AG09309 (cell line): ENCODE results near the gene MYO1D.
A peak's percentile ranks its signal among the peaks of the same experiment; 100 is the strongest.

Source experiments
- DNase-seq: peaks from one replicate; pipeline ENCODE4 v3.0.0-alpha.2; 2010; ENCODE audit warnings: low read depth
- H3K4me3 ChIP-seq: 2 replicates; pipeline ENCODE4 v1.5.1; 2011; ENCODE audit warnings: mild to moderate bottlenecking, low read depth, low read length, moderate library complexity; ENCODE audit not compliant: control insufficient read depth
- TF ChIP-seq, protein P1 (sequence below): IDR thresholded peaks from 2 replicates; pipeline ENCODE4 v1.5.1; 2011; ENCODE audit warnings: mild to moderate bottlenecking, low read depth, low read length, inconsistent platforms; ENCODE audit not compliant: insufficient read depth, control insufficient read depth; ENCODE audit errors: missing control alignments

The MYO1D gene

GRCh38 chr17:32486111-32486700 is 390.7 kb downstream of the MYO1D start:
- TF ChIP-seq, protein P1, sequence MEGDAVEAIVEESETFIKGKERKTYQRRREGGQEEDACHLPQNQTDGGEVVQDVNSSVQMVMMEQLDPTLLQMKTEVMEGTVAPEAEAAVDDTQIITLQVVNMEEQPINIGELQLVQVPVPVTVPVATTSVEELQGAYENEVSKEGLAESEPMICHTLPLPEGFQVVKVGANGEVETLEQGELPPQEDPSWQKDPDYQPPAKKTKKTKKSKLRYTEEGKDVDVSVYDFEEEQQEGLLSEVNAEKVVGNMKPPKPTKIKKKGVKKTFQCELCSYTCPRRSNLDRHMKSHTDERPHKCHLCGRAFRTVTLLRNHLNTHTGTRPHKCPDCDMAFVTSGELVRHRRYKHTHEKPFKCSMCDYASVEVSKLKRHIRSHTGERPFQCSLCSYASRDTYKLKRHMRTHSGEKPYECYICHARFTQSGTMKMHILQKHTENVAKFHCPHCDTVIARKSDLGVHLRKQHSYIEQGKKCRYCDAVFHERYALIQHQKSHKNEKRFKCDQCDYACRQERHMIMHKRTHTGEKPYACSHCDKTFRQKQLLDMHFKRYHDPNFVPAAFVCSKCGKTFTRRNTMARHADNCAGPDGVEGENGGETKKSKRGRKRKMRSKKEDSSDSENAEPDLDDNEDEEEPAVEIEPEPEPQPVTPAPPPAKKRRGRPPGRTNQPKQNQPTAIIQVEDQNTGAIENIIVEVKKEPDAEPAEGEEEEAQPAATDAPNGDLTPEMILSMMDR: no peak
- DNase-seq: no peak
- peak overlapping the region; percentile 37 for H3K4me3 ChIP-seq

- TF ChIP-seq, protein P1: no peak
- no peak overlapping the region for H3K4me3 ChIP-seq
- no peak for DNase-seq
These were observed 391.4 kb downstream of the MYO1D start for GRCh38 chr17:32485261-32486110.

- TF ChIP-seq, protein P1: no peak
- DNase-seq: no peak
These were observed 392.3 kb downstream of the MYO1D start for GRCh38 chr17:32484628-32485027.

DNA sequence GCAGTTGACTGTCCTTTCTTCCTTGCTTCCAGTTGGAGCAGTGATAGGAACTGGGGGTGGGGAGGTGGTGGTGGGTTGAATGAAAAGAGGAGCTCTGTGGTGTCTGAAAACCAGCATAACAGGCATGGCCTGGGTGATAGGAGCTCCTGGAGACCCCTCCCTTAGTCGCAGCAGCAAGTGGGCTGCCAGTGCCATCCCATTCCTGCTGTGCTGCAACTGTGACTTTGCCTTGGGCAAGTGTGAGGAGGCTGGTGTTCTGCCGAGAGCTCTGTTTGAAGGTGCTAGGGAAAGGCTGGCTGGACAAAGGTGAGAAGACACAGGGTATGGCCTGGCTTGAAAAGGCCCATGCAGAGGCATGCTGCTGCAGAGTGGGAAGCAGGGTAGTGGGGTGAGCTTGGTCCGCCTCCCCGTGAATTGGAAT is 392.9 kb downstream of the MYO1D start:
- no peak overlapping the region for H3K4me3 ChIP-seq
- TF ChIP-seq, protein P1: no peak
- DNase-seq: no peak

More at GRCh38 chr17:32484628-32485027, 392.3 kb downstream of the MYO1D start:
- H3K4me3 ChIP-seq: no peak overlapping the region

GRCh38 chr17:32483451-32484019 is 393.4 kb downstream of the MYO1D start:
- no peak overlapping the region for H3K4me3 ChIP-seq
- TF ChIP-seq, protein P1: peak; percentile 88
- DNase-seq: peak; percentile 68

DNA sequence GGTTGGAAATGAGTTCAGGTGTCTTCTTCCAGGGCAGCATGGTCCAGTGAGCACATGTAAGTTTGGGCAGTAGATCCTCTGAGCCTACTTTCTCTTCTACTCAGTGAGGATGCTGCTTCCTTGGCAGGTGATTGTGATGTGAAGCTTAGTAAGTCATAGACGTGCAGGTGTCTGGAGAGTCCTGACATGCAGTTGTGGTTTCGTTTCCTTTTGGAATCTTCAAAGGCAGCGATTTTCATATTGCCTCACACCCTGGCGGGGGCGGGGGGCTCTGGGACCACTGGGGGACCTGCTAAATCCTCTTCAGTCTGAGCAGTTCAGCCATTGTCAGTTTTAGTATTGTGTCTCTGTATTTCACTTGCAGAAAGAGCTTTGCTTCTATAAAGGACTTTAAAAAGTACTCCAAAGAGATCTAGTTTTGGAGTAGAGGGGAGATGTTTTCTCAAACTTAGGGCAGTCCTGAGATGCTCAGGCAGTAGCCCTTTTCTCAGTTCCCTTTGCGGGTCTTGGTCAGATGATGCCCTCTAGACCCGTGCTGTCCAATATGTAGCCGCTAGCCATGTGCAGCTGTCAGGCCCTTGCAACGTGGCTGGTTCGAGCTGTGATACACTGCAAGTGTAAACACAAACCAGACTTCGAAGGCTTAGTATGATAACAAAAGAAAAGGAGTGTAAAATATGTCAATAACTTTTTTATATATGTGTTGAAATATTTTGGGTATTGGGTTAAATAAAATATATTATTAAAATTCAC is 394.2 kb downstream of the MYO1D start:
- no peak overlapping the region for H3K4me3 ChIP-seq
- TF ChIP-seq, protein P1: no peak

More for the DNA sequence above, 394.2 kb downstream of the MYO1D start:
- no peak for DNase-seq
